Natural killer cell (primary cell): ENCODE results near the gene AIFM1. TPM values are rescaled to one million over a fixed set of nuclear protein-coding genes. Genes with fewer than 3 reads are reported as not detected.

Experiments
- ATAC-seq, 3 donors: fragments of 150-1000 bp in 2 of 3; fragments of 200-7000 bp in 1 of 3; cut with Tn5 transposase; 1 replicate in 1 of 3; 2 replicates in 2 of 3; pipeline ENCODE4 v1.10.0; 2021; ENCODE audit warnings: mild to moderate bottlenecking in 2 of 3, moderate library complexity in 2 of 3
- DNase-seq, 2 donors: peaks; one replicate each; pipeline versions ENCODE4 v3.0.0 to v3.0.0-alpha.2; 2013 to 2021; ENCODE audit warnings: mixed read lengths in 1 of 2
- H3K27ac ChIP-seq: one replicate; pipeline ENCODE4 v1.5.1; 2013; ENCODE audit warnings: mild to moderate bottlenecking, low read length
- H3K27me3 ChIP-seq: one replicate; pipeline ENCODE4 v1.6.1; 2013; ENCODE audit warnings: low read length; ENCODE audit not compliant: control insufficient read depth, insufficient read depth
- H3K36me3 ChIP-seq: one replicate; pipeline ENCODE4 v1.6.1; 2013; ENCODE audit warnings: low read length; ENCODE audit not compliant: control insufficient read depth, insufficient read depth
- H3K4me1 ChIP-seq: one replicate; pipeline ENCODE4 v1.6.1; 2013; ENCODE audit warnings: low read length; ENCODE audit not compliant: control insufficient read depth, insufficient read depth
- H3K4me3 ChIP-seq: one replicate; pipeline ENCODE4 v1.5.1; 2013; ENCODE audit warnings: low read length
- H3K9me3 ChIP-seq: one replicate; pipeline ENCODE4 v1.6.1; 2013; ENCODE audit warnings: low read length; ENCODE audit not compliant: control insufficient read depth, insufficient read depth
- H3K27ac Mint-ChIP-seq, 2 donors: one replicate each; pipeline ENCODE4 v1.8.0; 2022; ENCODE audit warnings: mild to moderate bottlenecking in 2 of 2, mixed read lengths in 2 of 2, moderate library complexity in 1 of 2
- H3K27me3 Mint-ChIP-seq, 2 donors: one replicate each; pipeline ENCODE4 v1.8.0; 2022; ENCODE audit warnings: low read depth in 2 of 2, mixed read lengths in 2 of 2
- H3K36me3 Mint-ChIP-seq: one replicate; pipeline ENCODE4 v1.8.0; 2022; ENCODE audit warnings: mixed read lengths
- H3K4me1 Mint-ChIP-seq, 2 donors: one replicate each; pipeline ENCODE4 v1.8.0; 2022; ENCODE audit warnings: mixed read lengths in 2 of 2
- H3K4me3 Mint-ChIP-seq: one replicate; pipeline ENCODE4 v1.8.0; 2022; ENCODE audit warnings: mild to moderate bottlenecking, moderate library complexity, mixed read lengths
- H3K9me3 Mint-ChIP-seq, 2 donors: one replicate each; pipeline ENCODE4 v1.8.0; 2022; ENCODE audit warnings: mixed read lengths in 2 of 2
- WGBS: methylation state at CpG from one replicate; pipeline ENCODE4 v1.1.7; 2013; ENCODE audit warnings: missing lambda C conversion rate; ENCODE audit not compliant: insufficient coverage; 5-methylcytosine and 5-hydroxymethylcytosine counted together
- intact Hi-C: fragments of 100-400 bp; cut with micrococcal nuclease; formaldehyde crosslinking; loops from one replicate; pipeline ENCODE4 v1.14.2; 2022
- total RNA-seq, 4 donors: library from RNA; stranded (reverse); fragments of 120-200 nt in 1 of 4; gene quantifications; one replicate each; pipeline versions ENCODE4 v1.2.3 to v1.2.4, GENCODE V29; 2013 to 2022
- TF ChIP-seq, protein P1 (sequence below): fragments of 200-600 bp; IDR thresholded peaks from one replicate; pipeline ENCODE4 v1.8.0; 2022; ENCODE audit warnings: antibody characterized with exemption

The AIFM1 gene
- total RNA-seq, 3 donors from 2014 or later (not counting 1 experiment from before 2014, with no cell fraction given), result 16.2 to 21.1 (median 17.0) TPM

GRCh38 chrX:130145123-130145522 is 20.5 kb downstream of the AIFM1 start:
- H3K4me1 ChIP-seq, result no peaks in the 10 kb centered on the region
- H3K36me3 ChIP-seq, result peaks cover 28% of the 10 kb centered on the region
- 100% methylated on average over 3 of the region's 4 CpGs for WGBS
- H3K4me1 Mint-ChIP-seq, result no peaks in the 10 kb centered on the region
- DNase-seq (no peak), ATAC-seq (no peak)
- no peak overlapping the region for H3K27ac ChIP-seq
- H3K27ac Mint-ChIP-seq, result no peak overlapping the region
- no peak overlapping the region for H3K4me3 ChIP-seq
- no peaks in the 10 kb centered on the region for H3K27me3 ChIP-seq
- intact Hi-C loops, result no loop called here
- H3K27me3 Mint-ChIP-seq, result no peaks in the 10 kb centered on the region
- no peaks in the 10 kb centered on the region for H3K9me3 ChIP-seq
- no peak overlapping the region for H3K4me3 Mint-ChIP-seq
- TF ChIP-seq, protein P1, sequence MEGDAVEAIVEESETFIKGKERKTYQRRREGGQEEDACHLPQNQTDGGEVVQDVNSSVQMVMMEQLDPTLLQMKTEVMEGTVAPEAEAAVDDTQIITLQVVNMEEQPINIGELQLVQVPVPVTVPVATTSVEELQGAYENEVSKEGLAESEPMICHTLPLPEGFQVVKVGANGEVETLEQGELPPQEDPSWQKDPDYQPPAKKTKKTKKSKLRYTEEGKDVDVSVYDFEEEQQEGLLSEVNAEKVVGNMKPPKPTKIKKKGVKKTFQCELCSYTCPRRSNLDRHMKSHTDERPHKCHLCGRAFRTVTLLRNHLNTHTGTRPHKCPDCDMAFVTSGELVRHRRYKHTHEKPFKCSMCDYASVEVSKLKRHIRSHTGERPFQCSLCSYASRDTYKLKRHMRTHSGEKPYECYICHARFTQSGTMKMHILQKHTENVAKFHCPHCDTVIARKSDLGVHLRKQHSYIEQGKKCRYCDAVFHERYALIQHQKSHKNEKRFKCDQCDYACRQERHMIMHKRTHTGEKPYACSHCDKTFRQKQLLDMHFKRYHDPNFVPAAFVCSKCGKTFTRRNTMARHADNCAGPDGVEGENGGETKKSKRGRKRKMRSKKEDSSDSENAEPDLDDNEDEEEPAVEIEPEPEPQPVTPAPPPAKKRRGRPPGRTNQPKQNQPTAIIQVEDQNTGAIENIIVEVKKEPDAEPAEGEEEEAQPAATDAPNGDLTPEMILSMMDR, result no peak
- no peaks in the 10 kb centered on the region for H3K9me3 Mint-ChIP-seq
- no peaks in the 10 kb centered on the region for H3K36me3 Mint-ChIP-seq

GRCh38 chrX:130144509-130144908 is 21.1 kb downstream of the AIFM1 start:
- Mint-ChIP-seq H3K27me3 (no peaks in the 10 kb centered on the region), H3K4me1 (no peaks in the 10 kb centered on the region), H3K36me3 (no peaks in the 10 kb centered on the region), H3K9me3 (no peaks in the 10 kb centered on the region), H3K4me3 (no peak overlapping the region), H3K27ac (no peak overlapping the region)
- Histone ChIP-seq H3K36me3 (peaks cover 32% of the 10 kb centered on the region), H3K4me3 (no peak overlapping the region), H3K4me1 (no peaks in the 10 kb centered on the region), H3K9me3 (no peaks in the 10 kb centered on the region), H3K27ac (no peak overlapping the region), H3K27me3 (no peaks in the 10 kb centered on the region)
- 93% methylated on average over 2 of the region's 3 CpGs for WGBS
- ATAC-seq (no peak), DNase-seq (peak in 1 of 2 donors; percentile 12)
- TF ChIP-seq, protein P1, result no peak
- intact Hi-C loops, result loop anchor here (1.0 kb wide), 1 partner anchor 48 kb away; no protein-coding TSS in a partner anchor

DNA sequence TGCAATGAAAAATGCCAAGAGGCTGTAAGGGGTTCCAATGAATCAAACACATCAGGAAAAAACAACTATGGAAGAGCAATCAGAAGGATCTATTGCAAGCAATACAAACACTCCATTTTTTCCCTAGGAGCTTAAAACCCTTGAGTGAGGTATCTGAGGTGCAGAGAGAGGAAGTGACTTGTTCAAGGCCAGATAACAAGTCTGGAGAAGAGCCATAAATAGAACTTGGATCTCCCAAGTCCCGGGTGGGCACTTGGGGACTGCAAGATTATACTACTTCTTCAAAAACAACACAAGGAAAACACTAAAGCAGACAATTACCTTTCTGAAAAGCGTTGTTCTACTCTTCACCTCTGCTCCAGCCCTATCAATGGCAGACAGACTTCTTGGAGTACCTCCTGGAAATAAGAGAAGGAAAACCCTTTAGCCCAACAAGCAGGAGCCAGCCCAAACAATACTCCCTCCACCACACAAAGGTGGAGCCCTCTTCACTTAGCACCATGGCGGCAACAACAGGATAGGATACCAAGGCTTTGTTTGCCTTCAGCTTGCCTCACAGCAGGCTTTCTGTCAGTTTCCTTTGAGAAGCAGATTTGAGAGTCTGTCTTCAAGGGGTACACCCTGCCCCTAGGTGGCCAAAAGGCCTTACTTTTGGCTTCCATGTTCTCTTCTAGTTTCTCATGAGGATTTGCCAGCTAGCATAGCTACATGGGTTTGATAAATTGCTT is 26.0 kb downstream of the AIFM1 start:
- TF ChIP-seq, protein P1, result no peak
- Histone ChIP-seq H3K4me1 (no peaks in the 10 kb centered on the region), H3K36me3 (peaks cover 34% of the 10 kb centered on the region), H3K27me3 (no peaks in the 10 kb centered on the region), H3K27ac (no peak overlapping the region), H3K9me3 (no peaks in the 10 kb centered on the region), H3K4me3 (no peak overlapping the region)
- H3K36me3 Mint-ChIP-seq, result no peaks in the 10 kb centered on the region
- DNase-seq, result no peak
- WGBS, result 67% methylated on average over 3 of the region's 3 CpGs
- H3K4me3 Mint-ChIP-seq, result no peak overlapping the region
- no peak for ATAC-seq
- no peaks in the 10 kb centered on the region for H3K4me1 Mint-ChIP-seq
- no peak overlapping the region for H3K27ac Mint-ChIP-seq
- no peaks in the 10 kb centered on the region for H3K27me3 Mint-ChIP-seq
- H3K9me3 Mint-ChIP-seq, result no peaks in the 10 kb centered on the region
- intact Hi-C loops, result no loop called here

GRCh38 chrX:130136961-130137360 is 28.7 kb downstream of the AIFM1 start:
- intact Hi-C loops, result no loop called here
- Mint-ChIP-seq H3K27me3 (no peaks in the 10 kb centered on the region), H3K27ac (no peak overlapping the region), H3K4me3 (no peak overlapping the region), H3K36me3 (no peaks in the 10 kb centered on the region), H3K9me3 (no peaks in the 10 kb centered on the region), H3K4me1 (no peaks in the 10 kb centered on the region)
- TF ChIP-seq, protein P1, result no peak
- DNase-seq (no peak), ATAC-seq (no peak)
- Histone ChIP-seq H3K4me1 (no peaks in the 10 kb centered on the region), H3K9me3 (no peaks in the 10 kb centered on the region), H3K4me3 (no peak overlapping the region), H3K27ac (no peak overlapping the region), H3K36me3 (peaks cover 33% of the 10 kb centered on the region), H3K27me3 (no peaks in the 10 kb centered on the region)
- 97% methylated on average over 7 of the region's 8 CpGs for WGBS
